Activated naive CD4-positive, alpha-beta T cell treated with anti-CD3 and anti-CD28 coated beads, Interleukin-2, amount 10 ng/mL, durations not matched to agents 7 days and 5 days (primary cell): ENCODE measurements around the gene CACNA2D2.

Experiments
- CTCF ChIA-PET: fragments of 350-600 bp; sonication (Branson Sonifier 250); formaldehyde crosslinking; loops from one replicate; lab custom pipeline; 2021; ENCODE audit warnings: antibody characterized with exemption; lab: Charles Lee
- DNase-seq: peaks from one replicate; pipeline ENCODE4 v3.0.0-alpha.2; 2020
- H3K27ac Mint-ChIP-seq: one replicate; pipeline ENCODE4 v1.8.0; 2021; ENCODE audit warnings: mild to moderate bottlenecking, moderate library complexity, mixed read lengths
- H3K27me3 Mint-ChIP-seq: one replicate; pipeline ENCODE4 v1.8.0; 2021; ENCODE audit warnings: mild to moderate bottlenecking, mixed read lengths
- H3K36me3 Mint-ChIP-seq: one replicate; pipeline ENCODE4 v1.8.0; 2021; ENCODE audit warnings: mixed read lengths
- H3K4me1 Mint-ChIP-seq: one replicate; pipeline ENCODE4 v1.8.0; 2021; ENCODE audit warnings: mixed read lengths
- H3K4me3 Mint-ChIP-seq: one replicate; pipeline ENCODE4 v1.8.0; 2021; ENCODE audit warnings: mild to moderate bottlenecking, moderate library complexity, mixed read lengths
- H3K9me3 Mint-ChIP-seq: one replicate; pipeline ENCODE4 v1.8.0; 2021; ENCODE audit warnings: mixed read lengths

The CACNA2D2 gene

GRCh38 chr3:50503504-50504342 is at the start of gene CACNA2D2:
TSS of gene CACNA2D2 (minus strand) at chr3:50503634. CDS start at chr3:50503423, 211 bp downstream.
- no peaks in the 10 kb centered on the region for H3K4me1 Mint-ChIP-seq
- peak within 1 kb of the TSS; percentile 55 for H3K4me3 Mint-ChIP-seq
- H3K9me3 Mint-ChIP-seq, result no peaks in the 10 kb centered on the region
- CTCF ChIA-PET, result interaction anchor here (0.9 to 1.9 kb wide), 3 partner anchors 38 to 87 kb away, joined by 3 to 5 read pairs (median 3); no protein-coding TSS in a partner anchor
- H3K27ac Mint-ChIP-seq, result no peak within 1 kb of the TSS
- peaks cover 88% of the 10 kb centered on the region for H3K27me3 Mint-ChIP-seq
- DNase-seq, result peak; percentile 75
- no peaks in the 10 kb centered on the region for H3K36me3 Mint-ChIP-seq

- Mint-ChIP-seq H3K27ac (no peak overlapping the region), H3K4me1 (peaks cover 9% of the 10 kb centered on the region), H3K9me3 (no peaks in the 10 kb centered on the region), H3K36me3 (no peaks in the 10 kb centered on the region), H3K27me3 (peaks cover 41% of the 10 kb centered on the region), H3K4me3 (no peak overlapping the region)
- CTCF ChIA-PET, result interaction anchor here (0.8 to 2.7 kb wide), 3 partner anchors 10 to 115 kb away, joined by 3 to 11 read pairs (median 6); no protein-coding TSS in a partner anchor
- no peak for DNase-seq
These were observed 49.2 kb upstream of the CACNA2D2 start for GRCh38 chr3:50552598-50552997.

- Mint-ChIP-seq H3K4me1 (peaks cover 9% of the 10 kb centered on the region), H3K9me3 (no peaks in the 10 kb centered on the region), H3K27me3 (peaks cover 41% of the 10 kb centered on the region), H3K4me3 (no peak overlapping the region), H3K36me3 (no peaks in the 10 kb centered on the region), H3K27ac (no peak overlapping the region)
- no peak for DNase-seq
- CTCF ChIA-PET, result interaction anchor here (0.8 to 2.7 kb wide), 6 partner anchors 9 to 133 kb away, joined by 3 to 11 read pairs (median 6); no protein-coding TSS in a partner anchor
These were observed 48.4 kb upstream of the CACNA2D2 start for GRCh38 chr3:50551681-50552435.

GRCh38 chr3:50551054-50551659 is 47.7 kb upstream of the CACNA2D2 start:
- Mint-ChIP-seq H3K4me1 (peaks cover 9% of the 10 kb centered on the region), H3K27ac (no peak overlapping the region)

GRCh38 chr3:50550079-50550736 is 46.8 kb upstream of the CACNA2D2 start:
- Mint-ChIP-seq H3K4me1 (peaks cover 9% of the 10 kb centered on the region), H3K27ac (no peak overlapping the region), H3K27me3 (peaks cover 46% of the 10 kb centered on the region), H3K36me3 (no peaks in the 10 kb centered on the region), H3K9me3 (no peaks in the 10 kb centered on the region), H3K4me3 (no peak overlapping the region)
- DNase-seq, result peak; percentile 79
- CTCF ChIA-PET, result interaction anchor here (0.8 to 2.9 kb wide), 19 partner anchors 8 to 203 kb away, joined by 3 to 13 read pairs (median 4); partner anchors contain the start of gene NPRL2

More at GRCh38 chr3:50551054-50551659, 47.7 kb upstream of the CACNA2D2 start:
- CTCF ChIA-PET, result interaction anchor here (0.8 to 2.7 kb wide), 8 partner anchors 8 to 132 kb away, joined by 3 to 11 read pairs (median 6); no protein-coding TSS in a partner anchor
- peaks cover 39% of the 10 kb centered on the region for H3K27me3 Mint-ChIP-seq
- DNase-seq, result no peak
- no peaks in the 10 kb centered on the region for H3K36me3 Mint-ChIP-seq
- no peak overlapping the region for H3K4me3 Mint-ChIP-seq
- no peaks in the 10 kb centered on the region for H3K9me3 Mint-ChIP-seq

GRCh38 chr3:50549226-50549625 is 45.8 kb upstream of the CACNA2D2 start:
- Mint-ChIP-seq H3K4me1 (no peaks in the 10 kb centered on the region), H3K4me3 (no peak overlapping the region), H3K27ac (no peak overlapping the region), H3K27me3 (peaks cover 45% of the 10 kb centered on the region), H3K9me3 (no peaks in the 10 kb centered on the region), H3K36me3 (no peaks in the 10 kb centered on the region)
- CTCF ChIA-PET, result interaction anchor here (0.5 to 2.9 kb wide), 17 partner anchors 9 to 202 kb away, joined by 3 to 13 read pairs (median 4); partner anchors contain the start of gene NPRL2
- DNase-seq, result no peak

GRCh38 chr3:50545781-50546180 is 42.3 kb upstream of the CACNA2D2 start:
- CTCF ChIA-PET, result no interaction called here
- Mint-ChIP-seq H3K36me3 (no peaks in the 10 kb centered on the region), H3K27ac (no peak overlapping the region), H3K4me3 (no peak overlapping the region), H3K4me1 (no peaks in the 10 kb centered on the region), H3K9me3 (no peaks in the 10 kb centered on the region), H3K27me3 (peaks cover 45% of the 10 kb centered on the region)
- DNase-seq, result no peak

GRCh38 chr3:50542177-50543034 is 39.0 kb upstream of the CACNA2D2 start:
- Mint-ChIP-seq H3K9me3 (no peaks in the 10 kb centered on the region), H3K27ac (no peak overlapping the region), H3K27me3 (peaks cover 69% of the 10 kb centered on the region), H3K4me1 (no peaks in the 10 kb centered on the region), H3K4me3 (no peak overlapping the region), H3K36me3 (no peaks in the 10 kb centered on the region)
- CTCF ChIA-PET, result interaction anchor here (0.6 to 4.6 kb wide), 45 partner anchors 8 to 1131 kb away, joined by 3 to 90 read pairs (median 4); partner anchors contain the start of genes C3orf18 and CISH
- peak; percentile 72 for DNase-seq

- no peaks in the 10 kb centered on the region for H3K9me3 Mint-ChIP-seq
- no peak overlapping the region for H3K27ac Mint-ChIP-seq
- peaks cover 80% of the 10 kb centered on the region for H3K27me3 Mint-ChIP-seq
- CTCF ChIA-PET, result interaction anchor here (0.7 to 2.8 kb wide), 4 partner anchors 10 to 192 kb away, joined by 3 to 11 read pairs (median 4); partner anchors contain the start of gene C3orf18
- H3K36me3 Mint-ChIP-seq, result no peaks in the 10 kb centered on the region
- no peaks in the 10 kb centered on the region for H3K4me1 Mint-ChIP-seq
- DNase-seq, result no peak
- H3K4me3 Mint-ChIP-seq, result no peak overlapping the region
These were observed 36.2 kb upstream of the CACNA2D2 start for GRCh38 chr3:50539356-50540286.

- H3K4me3 Mint-ChIP-seq, result no peak overlapping the region
These were observed 34.1 kb upstream of the CACNA2D2 start for GRCh38 chr3:50537421-50538129.

GRCh38 chr3:50536471-50537180 is 33.2 kb upstream of the CACNA2D2 start:
- no peak for DNase-seq
- Mint-ChIP-seq H3K27me3 (peaks cover 88% of the 10 kb centered on the region), H3K36me3 (no peaks in the 10 kb centered on the region), H3K9me3 (no peaks in the 10 kb centered on the region), H3K27ac (no peak overlapping the region), H3K4me1 (no peaks in the 10 kb centered on the region), H3K4me3 (no peak overlapping the region)
- CTCF ChIA-PET, result interaction anchor here (1.0 to 1.8 kb wide), 2 partner anchors 14 to 190 kb away, joined by 3 to 4 read pairs; no protein-coding TSS in a partner anchor

More at GRCh38 chr3:50537421-50538129, 34.1 kb upstream of the CACNA2D2 start:
- no peaks in the 10 kb centered on the region for H3K36me3 Mint-ChIP-seq
- H3K9me3 Mint-ChIP-seq, result no peaks in the 10 kb centered on the region
- no peak overlapping the region for H3K27ac Mint-ChIP-seq
- DNase-seq, result no peak
- CTCF ChIA-PET, result interaction anchor here (1.0 to 1.8 kb wide), 2 partner anchors 15 to 191 kb away, joined by 3 to 4 read pairs; no protein-coding TSS in a partner anchor
- no peaks in the 10 kb centered on the region for H3K4me1 Mint-ChIP-seq
- peaks cover 85% of the 10 kb centered on the region for H3K27me3 Mint-ChIP-seq
